ENCODE measurements around the gene ARHGEF25. TPM values are rescaled to one million over a fixed set of nuclear protein-coding genes. Genes with fewer than 3 reads are reported as not detected.
A peak's percentile ranks its signal among the peaks of the same experiment; 100 is the strongest.

ARHGEF25 gene
- total RNA-seq, 1 donor: 23.9 TPM

DNA sequence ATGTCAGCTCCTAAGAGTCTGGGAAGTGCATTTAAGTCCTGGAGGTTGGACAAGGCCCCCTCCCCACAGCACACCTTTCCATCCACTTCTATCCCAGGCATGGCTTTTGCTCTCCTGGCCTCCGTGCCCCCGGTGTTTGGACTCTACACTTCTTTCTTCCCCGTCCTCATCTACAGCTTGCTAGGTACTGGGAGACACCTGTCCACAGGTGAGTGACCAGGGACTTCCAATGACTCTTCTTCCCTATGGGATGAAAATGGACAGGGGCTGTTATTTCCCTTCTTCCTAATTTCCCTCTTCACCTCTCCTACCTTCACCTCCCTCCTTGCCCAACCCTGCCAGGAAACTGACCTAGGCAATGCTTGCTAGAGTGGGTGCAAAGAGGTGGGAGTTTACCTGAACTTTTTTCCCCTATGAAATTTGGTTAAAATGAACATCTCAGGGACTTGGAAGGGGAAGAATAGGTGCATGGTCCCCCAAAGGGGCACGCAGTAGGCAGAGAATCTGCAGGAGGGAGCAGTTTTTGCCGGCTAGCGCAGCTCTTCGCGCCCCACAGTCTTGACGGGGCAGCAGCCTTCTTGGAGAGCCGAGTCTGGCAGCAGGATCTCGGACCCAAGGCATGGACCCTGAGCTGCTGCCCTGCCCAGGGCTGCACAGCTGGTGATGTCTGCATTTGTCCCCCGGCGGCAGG, 9.2 kb downstream of the ARHGEF25 start:
- H3K36me3 ChIP-seq (ENCODE audit: insufficient read depth, low read length): peaks cover 7% of the 10 kb centered on the region
- H3K4me2 ChIP-seq (ENCODE audit: insufficient read depth, low read length): no peak overlapping the region
- peaks cover 45% of the 10 kb centered on the region for H3K27me3 ChIP-seq (ENCODE audit: insufficient read depth, low read length)

DNA sequence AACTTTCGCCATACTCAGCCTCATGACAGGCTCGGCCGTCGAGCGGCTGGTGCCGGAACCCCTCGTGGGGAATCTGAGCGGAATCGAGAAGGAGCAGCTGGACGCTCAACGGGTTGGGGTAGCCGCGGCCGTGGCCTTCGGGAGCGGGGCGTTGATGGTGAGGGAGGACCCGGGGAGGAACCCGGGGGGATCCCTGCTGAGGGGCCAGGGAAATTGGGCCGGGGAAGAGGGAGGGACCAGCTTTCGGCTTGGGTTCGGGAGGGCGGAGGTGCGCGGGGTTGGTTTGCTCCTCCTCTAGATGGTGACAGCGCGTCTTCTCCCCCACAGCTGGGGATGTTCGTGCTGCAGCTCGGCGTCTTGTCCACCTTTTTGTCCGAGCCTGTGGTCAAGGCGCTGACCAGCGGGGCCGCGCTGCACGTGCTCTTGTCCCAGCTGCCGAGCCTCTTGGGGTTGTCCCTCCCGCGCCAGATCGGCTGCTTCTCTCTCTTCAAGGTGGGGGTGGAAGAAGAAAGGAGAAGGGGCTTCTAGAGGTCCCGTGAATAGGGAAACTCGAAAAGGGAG, 9.8 kb downstream of the ARHGEF25 start:
- no peaks in the 10 kb centered on the region for H3K79me2 ChIP-seq (ENCODE audit: insufficient read depth, low read length)
- TF ChIP-seq, protein P1, sequence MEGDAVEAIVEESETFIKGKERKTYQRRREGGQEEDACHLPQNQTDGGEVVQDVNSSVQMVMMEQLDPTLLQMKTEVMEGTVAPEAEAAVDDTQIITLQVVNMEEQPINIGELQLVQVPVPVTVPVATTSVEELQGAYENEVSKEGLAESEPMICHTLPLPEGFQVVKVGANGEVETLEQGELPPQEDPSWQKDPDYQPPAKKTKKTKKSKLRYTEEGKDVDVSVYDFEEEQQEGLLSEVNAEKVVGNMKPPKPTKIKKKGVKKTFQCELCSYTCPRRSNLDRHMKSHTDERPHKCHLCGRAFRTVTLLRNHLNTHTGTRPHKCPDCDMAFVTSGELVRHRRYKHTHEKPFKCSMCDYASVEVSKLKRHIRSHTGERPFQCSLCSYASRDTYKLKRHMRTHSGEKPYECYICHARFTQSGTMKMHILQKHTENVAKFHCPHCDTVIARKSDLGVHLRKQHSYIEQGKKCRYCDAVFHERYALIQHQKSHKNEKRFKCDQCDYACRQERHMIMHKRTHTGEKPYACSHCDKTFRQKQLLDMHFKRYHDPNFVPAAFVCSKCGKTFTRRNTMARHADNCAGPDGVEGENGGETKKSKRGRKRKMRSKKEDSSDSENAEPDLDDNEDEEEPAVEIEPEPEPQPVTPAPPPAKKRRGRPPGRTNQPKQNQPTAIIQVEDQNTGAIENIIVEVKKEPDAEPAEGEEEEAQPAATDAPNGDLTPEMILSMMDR (IDR thresholded peaks at IDR 0.05; ENCODE audit: extremely low read depth, low read depth, low read length): no peak
- peak; percentile 87 for DNase-seq (ENCODE audit: insufficient read length, low spot score, missing footprints)

More for the DNA sequence above, 9.2 kb downstream of the ARHGEF25 start:
- Histone ChIP-seq H3K27ac (ENCODE audit: low read depth, low read length) (no peak overlapping the region), H3K9me3 (ENCODE audit: low read depth, low read length) (no peaks in the 10 kb centered on the region), H3K79me2 (ENCODE audit: insufficient read depth, low read length) (no peaks in the 10 kb centered on the region), H4K20me1 (ENCODE audit: insufficient read depth, low read length) (no peaks in the 10 kb centered on the region), H3K4me1 (ENCODE audit: insufficient read depth, low read length) (peaks cover 15% of the 10 kb centered on the region), H2AFZ (ENCODE audit: low read length) (no peak overlapping the region), H3K4me3 (ENCODE audit: insufficient read depth, low read length) (no peak overlapping the region)
- TF ChIP-seq, protein P1 (IDR thresholded peaks at IDR 0.05; ENCODE audit: extremely low read depth, low read depth, low read length): no peak
- DNase-seq (ENCODE audit: insufficient read length, low spot score, missing footprints): peak; percentile 79

DNA sequence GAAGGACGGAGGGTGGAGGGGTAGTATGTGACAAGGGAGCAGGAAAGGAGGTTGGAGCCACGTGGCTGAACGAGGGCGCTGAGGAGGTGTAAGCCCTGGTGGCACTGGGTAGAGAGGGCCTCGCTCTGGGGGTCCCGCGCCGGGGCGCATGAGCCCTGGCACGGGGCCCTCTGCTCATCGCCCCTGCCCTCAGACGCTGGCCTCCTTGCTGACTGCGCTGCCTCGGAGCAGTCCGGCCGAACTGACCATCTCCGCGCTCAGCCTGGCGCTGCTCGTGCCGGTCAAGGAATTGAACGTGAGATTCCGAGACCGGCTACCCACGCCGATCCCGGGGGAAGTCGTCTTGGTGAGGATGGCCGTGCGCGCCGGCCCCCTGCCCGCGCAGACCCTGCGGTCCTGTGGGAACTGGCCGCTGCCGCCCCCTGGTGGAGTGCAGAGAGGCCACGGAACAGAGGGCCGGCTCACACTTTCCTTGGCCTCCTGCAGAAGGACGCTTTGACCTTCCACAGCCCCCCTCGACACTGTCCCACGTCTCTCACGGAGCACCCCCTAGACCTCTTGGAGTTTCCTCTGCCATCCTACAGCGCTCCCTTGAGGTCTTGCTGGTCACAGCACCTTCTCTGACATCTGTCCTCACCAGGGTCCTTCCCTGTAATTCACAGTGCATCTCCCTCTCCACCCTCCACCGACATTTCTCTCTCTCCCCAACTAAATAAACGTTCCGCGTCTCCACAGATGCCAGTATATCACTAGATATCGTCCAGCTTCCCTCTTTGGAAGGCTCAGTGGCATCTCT, 10.5 kb downstream of the ARHGEF25 start:
- Histone ChIP-seq H2AFZ (ENCODE audit: low read length) (peak overlapping the region; percentile 41), H3K27me3 (ENCODE audit: insufficient read depth, low read length) (peaks cover 48% of the 10 kb centered on the region)
- peak; percentile 98 for DNase-seq (ENCODE audit: insufficient read length, low spot score, missing footprints)

More for the DNA sequence above, 9.8 kb downstream of the ARHGEF25 start:
- Histone ChIP-seq H3K27me3 (ENCODE audit: insufficient read depth, low read length) (peaks cover 47% of the 10 kb centered on the region), H3K27ac (ENCODE audit: low read depth, low read length) (no peak overlapping the region), H2AFZ (ENCODE audit: low read length) (peak overlapping the region; percentile 41), H3K4me2 (ENCODE audit: insufficient read depth, low read length) (peak overlapping the region; percentile 86), H3K9me3 (ENCODE audit: low read depth, low read length) (no peaks in the 10 kb centered on the region), H3K36me3 (ENCODE audit: insufficient read depth, low read length) (peaks cover 3% of the 10 kb centered on the region), H3K4me3 (ENCODE audit: insufficient read depth, low read length) (peak overlapping the region; percentile 67), H4K20me1 (ENCODE audit: insufficient read depth, low read length) (no peaks in the 10 kb centered on the region), H3K4me1 (ENCODE audit: insufficient read depth, low read length) (peaks cover 14% of the 10 kb centered on the region)

More for the DNA sequence above, 10.5 kb downstream of the ARHGEF25 start:
- TF ChIP-seq, protein P1 (IDR thresholded peaks at IDR 0.05; ENCODE audit: extremely low read depth, low read depth, low read length): peak; percentile 77
- Histone ChIP-seq H3K4me3 (ENCODE audit: insufficient read depth, low read length) (peak overlapping the region; percentile 67), H4K20me1 (ENCODE audit: insufficient read depth, low read length) (no peaks in the 10 kb centered on the region), H3K9me3 (ENCODE audit: low read depth, low read length) (no peaks in the 10 kb centered on the region), H3K4me1 (ENCODE audit: insufficient read depth, low read length) (peaks cover 7% of the 10 kb centered on the region), H3K27ac (ENCODE audit: low read depth, low read length) (no peak overlapping the region), H3K36me3 (ENCODE audit: insufficient read depth, low read length) (peaks cover 2% of the 10 kb centered on the region), H3K4me2 (ENCODE audit: insufficient read depth, low read length) (peak overlapping the region; percentile 86), H3K79me2 (ENCODE audit: insufficient read depth, low read length) (no peaks in the 10 kb centered on the region)

Measured in osteoblast (primary cell).